Posterior vena cava (tissue), 2 donors: ENCODE measurements around the gene MKLN1. TPM values are rescaled to one million over a fixed set of nuclear protein-coding genes. Genes with fewer than 3 reads are reported as not detected.

Experiments
- DNase-seq: peaks from one replicate; pipeline ENCODE4 v3.0.0-alpha.2; 2020; ENCODE audit warnings: low spot score
- intact Hi-C, 2 donors: fragments of 100-400 bp; cut with DNase I; formaldehyde crosslinking; loops; one replicate each; pipeline versions ENCODE4 v1.14.1 to v1.14.2; 2022 to 2023
- long read RNA-seq, 2 donors: library from polyadenylated mRNA; unstranded; transcript quantifications; one replicate each; pipeline ENCODE4 v2.0.0, GENCODE V29; 2020 to 2021
- total RNA-seq, 2 donors: library from RNA; stranded (reverse); fragmentation: NEBNext Ultra II Directional; extraction: Animal tissue kit (Norgen Biotek cat#: 25700); gene quantifications; one replicate each; pipeline ENCODE4 v1.2.1, GENCODE V29; 2021
- donor health status: DM: yes; HTN: yes; CAD: no.
- donor health status: DM: yes; HTN: yes; CAD: no.

Gene MKLN1
- total RNA-seq, result 10 to 100 TPM; 72.5 to 75.6 TPM
- long read RNA-seq, donor 1, full-length matches to known transcripts, result 5 of 24 reads
- long read RNA-seq, donor 1, partial matches to known transcripts, result 6 of 24 reads
- long read RNA-seq, donor 1, other reads (novel, unspliced or antisense), result 13 of 24 reads
- long read RNA-seq, donor 2, full-length matches to known transcripts, result 8 of 20 reads
- long read RNA-seq, donor 2, partial matches to known transcripts, result 5 of 20 reads
- long read RNA-seq, donor 2, other reads (novel, unspliced or antisense), result 7 of 20 reads

- peak; percentile 97 for DNase-seq
- intact Hi-C loops, result loop anchor here in 1 of 2 donors (5.0 kb wide), 1 partner anchor 220 kb away; no protein-coding TSS in a partner anchor
These were observed at the start of gene MKLN1 for GRCh38 chr7:131327626-131328376. TSS of gene MKLN1 (plus strand) at chr7:131327876. CDS start at chr7:131327900, 24 bp downstream.

GRCh38 chr7:131279044-131279443 is 48.6 kb upstream of the MKLN1 start:
- DNase-seq, result no peak
- intact Hi-C loops, result no loop called here

GRCh38 chr7:131281266-131282048 is 46.2 kb upstream of the MKLN1 start:
- no peak for DNase-seq
- intact Hi-C loops, result no loop called here

- intact Hi-C loops, result no loop called here
- DNase-seq, result peak; percentile 92
These were observed 42.8 kb upstream of the MKLN1 start for GRCh38 chr7:131284702-131285419.

- DNase-seq, result no peak
These were observed 42.1 kb upstream of the MKLN1 start for GRCh38 chr7:131285556-131285955.

GRCh38 chr7:131288450-131288849 is 39.2 kb upstream of the MKLN1 start:
- intact Hi-C loops, result no loop called here
- no peak for DNase-seq

More at GRCh38 chr7:131285556-131285955, 42.1 kb upstream of the MKLN1 start:
- intact Hi-C loops, result no loop called here

GRCh38 chr7:131289051-131289450 is 38.6 kb upstream of the MKLN1 start:
- intact Hi-C loops, result no loop called here
- DNase-seq, result no peak

GRCh38 chr7:131292141-131292905 is 35.4 kb upstream of the MKLN1 start:
- intact Hi-C loops, result loop anchor here in 1 of 2 donors (10.0 kb wide), 1 partner anchor 178 kb away; no protein-coding TSS in a partner anchor

GRCh38 chr7:131293018-131293417 is 34.7 kb upstream of the MKLN1 start:
- intact Hi-C loops, result loop anchor here in 1 of 2 donors (10.0 kb wide), 1 partner anchor 178 kb away; no protein-coding TSS in a partner anchor
- peak; percentile 87 for DNase-seq

More at GRCh38 chr7:131292141-131292905, 35.4 kb upstream of the MKLN1 start:
- no peak for DNase-seq

GRCh38 chr7:131294553-131294952 is 33.1 kb upstream of the MKLN1 start:
- no peak for DNase-seq

GRCh38 chr7:131298608-131298992 is 29.1 kb upstream of the MKLN1 start:
- intact Hi-C loops, result loop anchor here in 1 of 2 donors (2.0 to 10.0 kb wide), 2 partner anchors 78 to 184 kb away; no protein-coding TSS in a partner anchor
- no peak for DNase-seq

More at GRCh38 chr7:131294553-131294952, 33.1 kb upstream of the MKLN1 start:
- intact Hi-C loops, result loop anchor here in 1 of 2 donors (10.0 kb wide), 1 partner anchor 180 kb away; no protein-coding TSS in a partner anchor

- intact Hi-C loops, result loop anchor here in 1 of 2 donors (2.0 to 10.0 kb wide), 2 partner anchors 78 to 184 kb away; no protein-coding TSS in a partner anchor
- DNase-seq, result no peak
These were observed 28.6 kb upstream of the MKLN1 start for GRCh38 chr7:131299074-131299473.

GRCh38 chr7:131300078-131300477 is 27.6 kb upstream of the MKLN1 start:
- intact Hi-C loops, result no loop called here
- no peak for DNase-seq

- intact Hi-C loops, result no loop called here
These were observed 26.9 kb upstream of the MKLN1 start for GRCh38 chr7:131300572-131301466.

GRCh38 chr7:131302446-131302845 is 25.2 kb upstream of the MKLN1 start:
- DNase-seq, result no peak
- intact Hi-C loops, result no loop called here

More at GRCh38 chr7:131300572-131301466, 26.9 kb upstream of the MKLN1 start:
- no peak for DNase-seq

GRCh38 chr7:131302876-131303707 is 24.6 kb upstream of the MKLN1 start:
- intact Hi-C loops, result no loop called here
- DNase-seq, result no peak
